Anterior cingulate cortex (tissue), 58 donors: ENCODE measurements around the gene TRMT11.
"Not testable (repeated sequence)": the region's sequence is repeated elsewhere in the genome, so short reads cannot be mapped to it uniquely, and the experiment has no call there.

Experiments
- DNase-seq, 58 donors: peaks; one replicate each; lab custom pipeline; 2025; lab: John Stamatoyannopoulos, UW

TRMT11 gene

DNA sequence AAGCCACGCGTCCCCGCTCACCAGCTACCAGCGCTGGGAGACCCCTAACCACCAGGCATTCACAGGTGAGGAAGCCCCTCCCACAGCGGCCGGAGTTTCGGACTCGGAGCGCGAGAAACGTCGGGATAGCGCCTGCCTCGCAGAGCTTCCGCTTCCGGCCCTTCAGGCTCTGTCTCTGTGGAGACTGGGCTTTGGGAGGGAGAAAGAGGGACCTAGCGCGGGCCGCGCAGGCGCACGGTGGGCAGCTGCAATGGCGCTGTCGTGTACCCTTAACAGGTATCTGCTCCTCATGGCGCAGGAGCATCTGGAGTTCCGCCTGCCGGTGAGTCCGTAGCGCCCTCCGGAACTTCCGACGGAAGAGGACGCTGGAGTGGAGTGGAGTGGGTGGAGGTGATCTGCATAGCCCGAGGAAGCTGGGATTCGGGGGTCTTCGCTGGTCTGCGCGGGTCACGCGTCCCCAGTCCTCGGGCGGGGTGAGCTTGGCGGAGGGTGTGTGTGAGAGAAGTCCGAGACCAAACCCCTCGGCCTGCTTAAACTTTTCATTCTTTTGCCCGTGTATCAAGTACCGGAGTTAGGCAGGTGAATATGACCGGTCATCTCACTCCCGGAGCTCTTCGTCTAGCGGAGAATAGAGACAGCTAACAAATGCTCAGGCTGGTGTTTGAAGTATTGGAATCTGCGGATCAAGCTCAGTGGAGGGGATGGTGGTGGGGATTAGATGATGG, at the start of gene TRMT11:
TRMT11 (plus strand) TSS at position 240 of the 725 bp plus-strand sequence; CDS start at position 251, 11 bp downstream.
- peak; percentile 28 to 93 (median 81) for DNase-seq

DNA sequence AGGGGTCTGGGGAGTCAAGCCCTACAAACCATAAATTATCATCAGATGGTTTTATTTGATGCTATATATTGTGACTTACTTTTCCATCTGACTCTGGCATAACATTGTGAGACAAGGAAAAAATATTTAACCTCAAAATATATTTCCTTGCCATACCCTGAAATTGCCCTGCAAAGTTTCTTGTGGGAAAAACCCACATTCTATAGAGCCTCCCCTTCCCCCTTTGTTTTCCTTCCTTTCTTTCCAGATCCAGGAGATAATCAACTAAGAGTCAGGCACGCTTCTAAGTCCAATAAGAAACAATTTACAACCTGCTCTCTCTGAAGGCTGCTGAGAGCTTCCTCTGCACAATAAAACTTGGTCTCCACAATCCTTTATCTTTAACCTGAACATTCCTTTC, 47.3 kb upstream of the TRMT11 start:
- DNase-seq: no peak

DNA sequence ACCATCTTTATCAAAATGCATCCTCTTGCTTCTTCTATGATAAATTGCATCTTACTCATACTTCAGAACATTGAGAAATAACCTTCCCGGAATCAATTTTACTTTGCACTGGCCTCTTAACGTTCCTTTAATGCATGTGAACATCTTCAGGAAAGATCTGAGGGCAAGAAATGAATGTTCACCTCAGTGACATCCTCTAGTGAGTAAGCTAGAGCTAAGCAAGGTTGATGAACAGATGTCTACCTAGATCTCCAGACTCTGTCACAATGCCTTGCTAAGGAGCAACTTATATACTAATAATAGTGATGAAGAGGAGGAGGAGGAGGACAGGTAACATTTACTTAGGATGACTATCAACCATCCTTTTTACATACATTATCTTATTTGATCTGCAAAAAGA, 46.5 kb upstream of the TRMT11 start:
- DNase-seq: no peak

DNA sequence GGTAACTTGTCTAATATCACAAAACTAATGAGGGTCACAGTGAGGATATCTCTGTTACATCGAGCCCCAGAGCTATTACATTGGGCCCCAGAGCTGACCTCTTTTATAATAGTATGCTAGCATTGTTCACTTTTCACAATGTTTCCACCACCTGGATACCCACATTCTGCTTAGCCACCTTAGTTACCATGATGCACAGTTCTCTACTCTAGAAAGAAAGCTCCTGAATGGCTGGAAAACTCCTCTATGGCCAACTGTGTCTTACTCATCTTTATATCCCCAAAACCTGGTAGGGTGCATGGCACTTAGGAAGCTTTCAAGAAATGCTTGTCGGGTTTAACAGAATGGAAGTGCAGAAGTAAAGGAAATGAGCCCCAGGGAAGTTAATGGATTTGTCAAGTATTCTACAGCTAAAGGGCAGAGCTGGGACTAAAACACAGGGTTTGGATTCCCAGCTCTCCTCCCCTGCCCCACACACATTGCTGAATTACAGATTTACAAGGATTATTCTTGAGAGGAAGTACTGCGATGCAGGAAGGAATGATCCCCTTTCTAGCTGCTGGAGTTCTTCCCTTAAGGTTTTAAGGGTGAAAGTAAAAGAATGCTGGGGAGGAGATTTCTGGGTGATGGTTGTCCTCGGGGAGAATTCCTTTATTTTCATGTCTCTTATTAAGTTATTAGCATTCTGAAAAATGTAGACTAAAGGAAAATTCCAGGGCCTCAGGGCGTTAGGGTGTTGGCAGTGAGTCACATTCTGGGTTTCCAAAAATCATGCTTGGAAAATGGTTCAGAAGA, 45.9 kb upstream of the TRMT11 start:
- DNase-seq: no peak

DNA sequence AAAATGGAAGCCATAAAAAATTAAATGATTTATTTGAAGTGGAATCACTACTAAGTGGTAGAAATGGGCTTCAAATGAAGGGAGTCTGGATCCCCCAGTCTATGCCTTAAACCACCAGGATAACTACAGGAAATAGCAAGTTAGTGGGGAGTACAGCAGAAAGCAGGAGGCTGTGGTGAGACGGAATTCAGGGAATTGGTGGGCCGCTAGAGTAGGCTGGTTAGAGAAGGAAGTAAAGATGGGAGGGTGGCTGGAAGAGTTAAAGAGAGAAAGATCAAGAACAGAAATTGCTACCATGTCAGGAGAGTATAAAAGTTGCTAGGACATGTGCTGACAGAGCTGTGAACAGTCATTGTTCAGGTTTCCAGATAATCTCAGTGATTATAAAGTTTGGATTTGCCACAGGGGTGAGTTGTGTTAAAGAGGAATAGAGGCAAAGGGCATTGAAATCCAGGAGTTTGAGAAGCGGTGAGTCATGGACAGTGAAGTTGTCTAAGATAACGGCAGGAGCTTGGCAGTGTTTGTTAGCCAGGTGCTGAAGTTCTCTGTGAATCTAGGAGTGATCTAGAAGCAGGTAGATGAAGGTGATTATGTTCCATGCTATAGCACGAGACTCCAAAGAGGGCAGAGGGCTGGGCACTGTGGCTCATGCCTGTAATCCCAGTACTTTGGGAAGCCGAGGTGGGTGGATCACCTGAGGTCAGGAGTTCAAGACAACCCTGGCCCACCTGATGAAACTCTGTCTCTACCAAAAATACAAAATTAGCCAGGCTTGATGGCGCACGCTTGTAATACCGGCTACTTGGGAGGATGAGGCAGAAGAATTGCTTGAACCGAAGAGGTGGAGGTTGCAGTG, 43.4 kb upstream of the TRMT11 start:
- DNase-seq: no peak

DNA sequence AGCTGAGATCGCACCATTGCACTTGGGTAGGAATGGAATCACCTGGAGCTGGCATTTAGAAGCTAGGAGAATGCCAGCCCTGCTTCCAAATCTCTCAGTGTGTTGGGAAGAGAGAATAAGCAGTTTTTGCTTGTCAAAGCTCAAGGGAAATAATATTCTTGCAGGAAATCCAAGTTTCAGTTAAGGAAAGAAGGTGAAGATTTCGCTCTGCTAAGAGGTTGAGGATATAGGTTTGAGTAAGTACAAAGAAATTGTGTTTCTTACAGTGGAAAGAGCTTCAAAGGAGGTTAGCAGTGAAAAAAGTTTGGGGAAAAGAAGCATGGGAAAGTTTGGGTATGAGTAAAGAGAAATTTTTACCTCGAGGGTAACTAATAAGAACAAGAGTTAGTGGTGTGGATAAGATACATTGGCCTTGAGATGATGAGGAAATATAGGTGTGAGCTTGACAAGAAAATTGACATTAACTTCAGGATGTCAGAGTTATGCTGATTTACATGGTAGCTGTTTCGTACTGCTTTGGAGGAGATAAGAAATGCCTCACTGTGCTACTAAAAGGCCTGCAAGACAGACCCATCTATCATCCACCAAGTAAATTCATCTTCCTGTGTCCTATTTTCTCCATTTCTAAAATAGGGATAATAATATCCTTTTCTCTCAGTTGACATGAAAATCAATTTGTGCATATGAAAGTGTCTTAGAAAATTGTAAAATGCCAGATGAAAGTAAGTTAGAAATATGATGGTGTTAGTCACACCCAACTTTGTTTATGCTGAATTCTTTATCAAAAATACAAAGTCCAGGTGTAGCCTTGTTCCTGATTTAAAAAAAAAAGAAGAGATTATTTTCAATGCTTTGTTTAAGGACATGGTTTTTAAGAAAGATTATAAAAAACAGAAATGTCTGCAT, 42.6 kb upstream of the TRMT11 start:
- no peak for DNase-seq

DNA sequence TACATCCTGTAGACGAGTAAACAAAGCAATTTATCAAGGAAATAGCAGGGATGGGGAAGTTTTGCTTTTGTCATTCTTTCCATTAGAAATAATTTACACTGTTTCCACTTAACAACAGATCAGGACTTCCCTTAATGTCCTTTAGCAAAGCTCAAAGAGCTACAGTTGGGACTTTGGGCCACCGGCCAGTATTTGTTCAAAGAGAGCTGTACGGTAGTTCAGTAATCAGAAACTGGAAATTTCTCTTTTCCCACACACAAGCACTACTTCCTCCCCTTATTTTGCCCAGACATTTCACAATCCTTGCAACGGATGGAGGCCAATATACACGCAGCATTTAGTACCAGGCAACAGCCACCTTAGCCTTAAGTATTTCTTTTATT, 41.9 kb upstream of the TRMT11 start:
- DNase-seq: peak in 25 of 58 donors; percentile 4 to 76 (median 32)

DNA sequence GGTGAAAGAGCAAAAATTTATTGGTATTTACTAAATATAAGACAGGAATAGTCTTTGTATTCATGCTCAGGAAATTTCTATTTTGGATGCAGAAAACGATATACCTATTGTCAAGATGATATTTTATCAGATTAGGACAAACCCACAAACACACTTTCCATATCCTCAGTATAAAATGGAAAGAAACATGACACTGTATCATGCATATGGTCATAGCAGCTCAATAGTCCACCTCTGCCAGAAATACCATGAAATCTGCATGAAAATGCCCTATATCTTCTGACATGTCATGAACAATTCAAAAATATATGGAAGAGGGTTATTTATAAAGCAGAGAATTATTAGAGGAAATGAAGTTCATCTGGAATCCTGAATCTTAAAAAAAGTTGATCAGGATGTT, 41.4 kb upstream of the TRMT11 start:
- no peak for DNase-seq

DNA sequence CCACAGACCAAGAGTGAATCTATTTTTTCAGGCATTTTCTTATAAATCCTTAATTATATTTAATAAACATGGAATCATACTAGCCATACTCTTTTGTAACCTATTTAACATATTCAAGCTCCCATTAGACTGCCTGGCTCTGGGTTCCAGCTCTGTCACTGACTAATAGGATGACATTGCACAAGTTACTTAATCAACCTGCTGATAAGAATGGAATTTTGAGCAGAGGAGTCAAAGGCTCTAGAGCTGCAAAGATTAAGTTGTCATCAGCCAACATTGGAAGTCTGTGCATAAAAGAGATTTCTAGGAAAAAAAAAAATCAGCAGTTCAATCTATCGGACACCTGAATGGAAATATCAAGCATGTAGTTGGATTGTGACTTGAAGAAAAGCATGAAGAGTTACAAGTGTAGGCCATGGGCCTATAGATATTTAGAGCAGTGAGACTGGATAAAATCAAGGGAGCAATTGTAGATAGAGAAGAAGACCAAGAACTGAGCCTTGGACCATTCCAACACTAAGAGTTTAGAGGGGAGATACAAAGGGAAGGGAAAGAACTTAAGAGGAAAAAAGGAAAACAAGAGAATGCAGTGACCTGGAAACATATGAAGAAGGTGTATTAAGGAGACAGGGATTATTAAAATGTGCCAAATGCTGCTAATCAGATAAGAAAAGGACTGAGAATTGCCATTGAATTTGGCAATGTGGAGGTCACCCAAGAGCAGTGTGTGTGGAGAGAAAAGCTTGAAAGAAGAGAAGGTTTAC, 40.8 kb upstream of the TRMT11 start:
- no peak for DNase-seq

DNA sequence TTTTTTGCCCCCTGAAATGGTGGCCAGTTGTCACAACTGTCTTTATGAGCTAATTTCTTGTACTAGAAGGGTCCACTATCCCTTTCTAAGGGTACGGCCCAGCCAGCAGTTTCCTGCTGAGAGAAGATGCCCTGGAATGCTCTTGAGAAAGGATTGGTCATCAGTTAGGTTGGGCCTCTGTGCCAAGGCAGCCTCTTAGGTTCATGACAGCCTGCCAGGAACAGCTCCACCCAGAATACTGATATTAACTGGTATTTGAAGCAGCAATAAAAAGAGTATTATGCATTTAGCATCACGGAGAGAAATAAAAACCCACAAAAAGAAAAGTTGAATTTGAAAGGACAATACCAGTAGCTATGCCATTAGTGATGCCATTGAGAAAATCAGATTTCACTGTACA, 38.7 kb upstream of the TRMT11 start:
- no peak for DNase-seq

DNA sequence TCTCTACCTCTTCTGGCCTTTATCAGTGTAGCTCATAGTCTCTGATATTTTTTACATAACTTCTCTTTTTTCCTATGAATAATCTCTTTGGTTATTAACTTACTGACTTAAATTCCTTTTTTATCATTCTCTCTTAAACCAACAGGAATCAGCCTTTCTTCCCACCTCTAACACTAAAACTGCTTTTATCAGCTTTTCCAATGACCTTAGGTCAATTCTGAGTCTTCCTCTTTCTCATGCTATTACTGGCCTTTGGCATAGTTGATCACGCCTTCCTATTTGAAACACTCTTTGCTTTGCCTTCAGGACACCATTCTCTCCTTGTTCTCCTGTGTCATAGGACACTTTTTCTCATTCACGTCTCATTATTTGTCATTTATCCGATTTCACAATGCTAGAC, 37.9 kb upstream of the TRMT11 start:
- no peak for DNase-seq

DNA sequence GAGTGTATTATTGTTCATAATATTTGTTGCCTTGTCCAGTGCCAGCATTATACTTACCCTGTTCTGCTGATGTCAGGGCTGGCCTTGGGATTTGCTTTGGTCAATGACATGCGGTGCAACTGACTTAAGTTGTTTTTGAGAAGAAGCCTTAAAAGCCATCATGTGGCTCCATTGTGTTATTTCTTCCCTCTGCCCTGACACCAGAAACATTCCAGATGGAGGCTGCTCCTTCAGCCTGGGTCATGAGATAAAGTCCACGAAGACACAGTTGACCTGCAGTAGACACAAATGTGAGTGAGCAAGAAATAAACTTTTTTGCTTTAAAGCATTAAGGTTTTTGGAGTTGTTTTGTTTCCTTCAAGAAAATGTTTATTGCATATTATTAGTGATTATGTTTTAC, 37.3 kb upstream of the TRMT11 start:
- DNase-seq: no peak

DNA sequence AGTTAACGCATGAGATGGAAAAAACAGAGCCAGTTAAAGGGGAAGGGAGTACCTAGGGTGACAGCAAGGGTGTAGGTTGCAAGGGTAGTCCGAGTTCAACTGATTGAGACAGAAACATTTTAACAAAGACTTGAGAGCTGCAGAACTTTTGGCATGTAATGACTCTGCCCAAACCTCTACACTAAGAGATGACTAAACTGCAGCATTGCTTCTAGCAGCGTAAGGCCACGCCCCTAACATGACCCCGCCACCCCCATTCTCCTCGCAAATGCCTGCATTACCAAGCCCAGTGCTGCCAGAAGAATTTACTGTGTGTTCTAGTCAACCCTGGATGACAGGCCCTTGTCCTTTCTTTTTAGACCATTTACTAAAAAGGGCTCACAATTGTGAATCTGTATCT, 36.0 kb upstream of the TRMT11 start:
- no peak for DNase-seq

DNA sequence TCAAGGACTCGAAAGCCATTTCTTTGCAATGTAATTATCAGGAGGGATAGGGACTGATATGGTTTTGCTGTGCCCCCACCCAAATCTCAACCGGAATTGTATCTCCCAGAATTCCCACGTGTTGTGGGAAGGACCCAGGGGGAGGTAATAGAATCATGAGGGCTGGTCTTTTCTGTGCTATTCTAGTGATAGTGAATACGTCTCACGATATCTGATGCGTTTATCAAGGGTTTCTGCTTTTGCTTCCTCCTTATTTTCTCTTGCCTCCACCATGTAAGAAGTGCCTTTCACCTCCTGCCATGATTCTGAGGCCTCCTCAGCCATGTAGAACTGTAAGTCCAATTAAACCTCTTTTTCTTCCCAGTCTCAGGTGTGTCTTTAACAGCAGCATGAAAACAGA, 35.6 kb upstream of the TRMT11 start:
- DNase-seq: not testable (repeated sequence)

DNA sequence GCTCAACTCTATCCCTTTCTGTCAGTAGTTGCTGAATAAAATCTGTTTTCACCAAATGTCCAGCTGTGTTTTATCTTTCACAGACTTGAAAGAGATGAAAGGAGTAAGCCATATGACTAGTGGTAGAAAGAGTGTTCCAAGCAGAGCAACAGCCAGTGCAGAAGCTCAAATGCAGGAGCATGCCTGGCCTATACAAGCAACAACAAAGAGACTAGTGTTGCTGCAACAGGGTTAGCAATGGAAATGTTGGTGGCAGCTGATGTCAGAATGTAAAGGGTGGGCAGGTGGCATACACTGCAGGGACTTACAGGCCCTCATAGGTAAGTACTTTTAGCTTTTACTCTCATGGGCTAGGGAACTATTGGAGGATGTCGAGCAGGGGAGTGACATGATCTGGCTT, 35.0 kb upstream of the TRMT11 start:
- no peak for DNase-seq

DNA sequence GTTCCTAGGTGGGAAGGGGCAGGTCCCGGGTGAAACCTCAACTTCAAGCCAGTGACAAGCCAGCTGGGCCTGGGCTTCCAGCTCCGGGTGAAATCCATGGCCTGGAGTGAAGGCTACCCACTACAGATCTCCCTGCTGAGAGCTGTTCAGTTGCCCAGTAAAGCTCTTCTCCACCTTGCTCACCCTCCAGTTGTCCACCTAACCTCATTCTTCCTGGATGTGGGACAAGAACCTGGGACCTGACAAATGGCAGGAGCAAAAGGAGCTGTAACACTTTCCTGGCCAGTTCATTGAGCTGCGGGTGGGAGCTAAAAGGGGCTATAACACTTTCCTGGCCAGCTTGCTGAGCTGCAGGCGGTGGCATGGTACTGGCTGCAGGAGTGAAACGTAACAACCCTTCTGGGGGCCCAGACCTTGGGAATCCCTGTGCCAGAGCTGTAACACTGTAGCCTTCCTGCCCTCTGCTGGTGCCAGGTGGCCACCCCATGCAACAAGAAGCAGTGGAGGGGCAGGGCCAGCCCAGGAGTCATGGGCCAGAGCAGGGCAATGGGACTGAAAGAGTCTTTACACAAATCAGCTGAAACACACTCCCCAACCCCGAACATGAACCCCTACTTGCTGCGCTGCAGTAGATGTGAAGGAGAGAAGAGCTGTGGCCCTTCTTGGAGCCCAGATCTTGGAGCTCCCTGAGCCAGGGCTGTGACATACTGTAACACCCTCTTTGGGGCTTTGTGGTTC, 33.4 kb upstream of the TRMT11 start:
- DNase-seq: no peak

DNA sequence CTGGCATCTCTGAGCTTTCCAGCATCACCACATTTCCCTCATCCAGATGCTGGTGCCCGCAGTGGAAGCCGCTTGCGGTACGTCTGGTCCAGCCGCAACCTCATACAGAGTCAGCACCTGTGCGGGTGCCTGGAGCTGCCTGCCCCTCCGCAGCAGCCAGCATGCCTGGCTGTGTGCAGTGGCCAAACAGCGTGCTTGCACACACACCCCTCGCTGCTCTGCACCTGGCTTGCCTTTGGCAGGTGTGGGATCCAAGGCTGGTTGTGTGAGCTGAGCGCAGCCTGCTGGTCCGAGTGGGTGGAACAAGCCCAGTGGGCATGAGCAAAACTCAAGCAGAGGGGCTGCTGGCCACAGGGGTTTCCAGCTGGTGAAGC, 32.9 kb upstream of the TRMT11 start:
- no peak for DNase-seq

DNA sequence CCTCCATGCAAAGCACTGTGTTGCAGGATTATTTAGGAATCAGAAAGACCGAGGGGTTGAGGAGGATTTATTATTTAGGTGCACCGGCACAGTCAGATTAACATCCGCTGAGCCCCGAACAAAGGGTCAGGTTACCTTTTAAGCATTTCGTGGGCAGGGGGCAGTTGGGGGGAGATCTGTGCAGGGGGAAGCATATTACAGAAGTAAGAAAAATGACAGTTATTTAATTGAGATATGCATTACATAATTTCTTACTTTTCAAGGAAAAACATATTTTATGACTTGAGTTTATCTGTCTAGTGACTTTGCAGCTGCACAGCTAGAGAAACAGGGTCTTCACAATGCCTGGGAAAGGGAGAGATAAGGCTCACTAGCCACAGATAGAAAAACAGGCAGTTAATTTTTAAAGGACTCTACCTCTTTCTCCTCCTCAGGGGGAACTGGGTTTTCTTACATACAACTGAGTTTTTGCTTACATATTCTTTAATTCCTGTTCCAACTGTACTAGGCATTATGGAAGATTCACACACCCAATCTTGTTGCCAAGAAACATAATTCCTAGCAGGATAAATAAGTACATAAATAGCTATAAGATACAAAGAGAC, 31.5 kb upstream of the TRMT11 start:
- no peak for DNase-seq
